Calu3 (cell line): ENCODE data around the gene GADL1. TPM values are rescaled to one million over a fixed set of nuclear protein-coding genes. Genes with fewer than 3 reads are reported as not detected.

Source experiments
- Bru-seq: library from RNA; stranded (reverse); fragments of 400-500 nt; gene quantifications from one replicate; lab custom pipeline; 2021; lab: Mats Ljungman, UMichigan
- BruChase-seq, 2 experiments: library from RNA; stranded (reverse); fragments of 400-500 nt; gene quantifications; one replicate each; lab custom pipeline; 2021; lab: Mats Ljungman, UMichigan
- BruUV-seq: library from RNA; stranded (reverse); fragments of 400-500 nt; replicated peaks from 2 replicates; lab custom pipeline; 2021; lab: Mats Ljungman, UMichigan
- CTCF ChIA-PET: fragments of 300-600 bp; sonication (Branson Sonifier 250); formaldehyde crosslinking; loops from one replicate; lab custom pipeline; 2022; ENCODE audit warnings: antibody characterized with exemption; lab: Charles Lee
- DNase-seq: peaks from one replicate; pipeline ENCODE4 v3.0.0; 2022
- H3K27ac Mint-ChIP-seq: one replicate; pipeline ENCODE4 v1.8.0; 2022; ENCODE audit warnings: mixed read lengths; ENCODE audit not compliant: unreplicated experiment
- H3K27me3 Mint-ChIP-seq: one replicate; pipeline ENCODE4 v1.8.0; 2022; ENCODE audit warnings: mixed read lengths; ENCODE audit not compliant: unreplicated experiment
- H3K36me3 Mint-ChIP-seq: one replicate; pipeline ENCODE4 v1.8.0; 2022; ENCODE audit warnings: mild to moderate bottlenecking, moderate library complexity, mixed read lengths; ENCODE audit not compliant: insufficient read depth, unreplicated experiment
- H3K4me1 Mint-ChIP-seq: one replicate; pipeline ENCODE4 v1.8.0; 2022; ENCODE audit warnings: mild to moderate bottlenecking, low read depth, mixed read lengths; ENCODE audit not compliant: unreplicated experiment
- H3K4me3 Mint-ChIP-seq: one replicate; pipeline ENCODE4 v1.8.0; 2022; ENCODE audit warnings: mild to moderate bottlenecking, low read depth, moderate library complexity, mixed read lengths; ENCODE audit not compliant: unreplicated experiment
- H3K9me3 Mint-ChIP-seq: one replicate; pipeline ENCODE4 v1.8.0; 2022; ENCODE audit warnings: low read depth, mixed read lengths; ENCODE audit not compliant: unreplicated experiment
- intact Hi-C: fragments of 100-400 bp; cut with micrococcal nuclease; formaldehyde crosslinking; loops from one replicate; pipeline ENCODE4 v1.10.0; 2022; ENCODE audit not compliant: unreplicated experiment
- long read RNA-seq: library from polyadenylated mRNA; stranded (forward); transcript quantifications from one replicate; pipeline ENCODE4 v2.0.0, GENCODE V29; 2022
- total RNA-seq: library from RNA; stranded (reverse); gene quantifications from 2 replicates; pipeline ENCODE4 v1.2.3, GENCODE V29; 2022
- TF ChIP-seq, protein P1 (sequence below): fragments of 200-600 bp; IDR thresholded peaks from one replicate; pipeline ENCODE4 v1.8.0; 2022; ENCODE audit warnings: antibody characterized with exemption; ENCODE audit not compliant: unreplicated experiment

Gene GADL1
- total RNA-seq = not detected in 2 replicates
- Bru-seq, nascent RNA = not detected
- BruChase-seq, experiment 1, labeled RNA remaining after a 6-hour chase = percentile 1 among the genes with signal in this experiment
- percentile 0 among the genes with signal in this experiment for BruChase-seq, experiment 2, labeled RNA remaining after a 2-hour chase
- long read RNA-seq = 0 reads

DNA sequence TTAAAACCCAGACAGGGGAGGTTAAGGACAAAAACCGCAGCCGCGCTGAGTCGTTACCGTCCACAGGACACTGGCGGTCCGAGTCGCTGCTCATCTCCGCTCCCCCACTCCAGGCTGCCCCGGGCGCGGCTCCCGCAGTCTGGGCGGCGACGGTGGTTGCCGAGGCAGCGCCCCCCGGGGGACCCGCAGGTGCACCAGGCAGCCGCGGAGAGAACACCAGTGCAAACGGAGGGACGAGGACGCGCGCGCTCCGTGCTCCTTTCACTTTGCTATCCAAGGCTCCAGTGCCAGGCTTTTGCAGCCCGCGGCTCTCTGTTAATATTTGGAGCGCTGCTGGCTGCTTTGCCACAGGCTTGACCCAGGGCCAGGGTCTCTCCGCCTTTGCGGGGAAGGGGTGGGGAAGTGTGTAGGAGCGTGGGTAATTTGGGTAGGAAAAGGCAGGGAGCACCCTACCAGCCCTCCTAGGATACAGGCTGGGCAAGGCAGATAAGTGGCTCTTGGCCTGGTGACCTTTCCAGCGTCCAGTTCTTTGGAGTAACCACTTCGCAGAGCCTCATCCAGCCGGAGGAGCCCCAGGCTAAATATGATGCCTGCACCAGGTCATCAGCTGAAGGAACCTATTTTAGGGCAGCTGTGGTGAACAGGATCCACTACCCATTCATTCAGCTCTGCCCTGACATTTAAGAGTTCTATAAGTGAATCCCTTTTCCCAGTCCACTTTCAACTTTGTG, at the start of gene GADL1:
Gene GADL1 (minus strand): TSS at position 141 of the 731 bp plus-strand sequence. CDS start 47 bp downstream, at position 94.
- Mint-ChIP-seq H3K4me1 (no peaks in the 10 kb centered on the region), H3K4me3 (peak within 1 kb of the TSS; percentile 46), H3K36me3 (no peaks in the 10 kb centered on the region), H3K27me3 (peaks cover 43% of the 10 kb centered on the region), H3K9me3 (no peaks in the 10 kb centered on the region), H3K27ac (no peak within 1 kb of the TSS)
- TF ChIP-seq, protein P1, sequence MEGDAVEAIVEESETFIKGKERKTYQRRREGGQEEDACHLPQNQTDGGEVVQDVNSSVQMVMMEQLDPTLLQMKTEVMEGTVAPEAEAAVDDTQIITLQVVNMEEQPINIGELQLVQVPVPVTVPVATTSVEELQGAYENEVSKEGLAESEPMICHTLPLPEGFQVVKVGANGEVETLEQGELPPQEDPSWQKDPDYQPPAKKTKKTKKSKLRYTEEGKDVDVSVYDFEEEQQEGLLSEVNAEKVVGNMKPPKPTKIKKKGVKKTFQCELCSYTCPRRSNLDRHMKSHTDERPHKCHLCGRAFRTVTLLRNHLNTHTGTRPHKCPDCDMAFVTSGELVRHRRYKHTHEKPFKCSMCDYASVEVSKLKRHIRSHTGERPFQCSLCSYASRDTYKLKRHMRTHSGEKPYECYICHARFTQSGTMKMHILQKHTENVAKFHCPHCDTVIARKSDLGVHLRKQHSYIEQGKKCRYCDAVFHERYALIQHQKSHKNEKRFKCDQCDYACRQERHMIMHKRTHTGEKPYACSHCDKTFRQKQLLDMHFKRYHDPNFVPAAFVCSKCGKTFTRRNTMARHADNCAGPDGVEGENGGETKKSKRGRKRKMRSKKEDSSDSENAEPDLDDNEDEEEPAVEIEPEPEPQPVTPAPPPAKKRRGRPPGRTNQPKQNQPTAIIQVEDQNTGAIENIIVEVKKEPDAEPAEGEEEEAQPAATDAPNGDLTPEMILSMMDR = no peak
- CTCF ChIA-PET = interaction anchor here (0.6 kb wide), 1 partner anchor 52 kb away, joined by 5 read pairs; no protein-coding TSS in a partner anchor
- DNase-seq = peak; percentile 11
- intact Hi-C loops = no loop called here
- no TSS peak for BruUV-seq

GRCh38 chr3:30944124-30944523, 49.7 kb upstream of the GADL1 start:
- H3K27me3 Mint-ChIP-seq = no peaks in the 10 kb centered on the region
- CTCF ChIA-PET = no interaction called here
- H3K27ac Mint-ChIP-seq = no peak overlapping the region
- no TSS peak for BruUV-seq
- TF ChIP-seq, protein P1 = no peak
- no peak for DNase-seq
- H3K4me1 Mint-ChIP-seq = no peaks in the 10 kb centered on the region
- peaks cover 3% of the 10 kb centered on the region for H3K9me3 Mint-ChIP-seq
- no peaks in the 10 kb centered on the region for H3K36me3 Mint-ChIP-seq
- no peak overlapping the region for H3K4me3 Mint-ChIP-seq
- intact Hi-C loops = no loop called here

DNA sequence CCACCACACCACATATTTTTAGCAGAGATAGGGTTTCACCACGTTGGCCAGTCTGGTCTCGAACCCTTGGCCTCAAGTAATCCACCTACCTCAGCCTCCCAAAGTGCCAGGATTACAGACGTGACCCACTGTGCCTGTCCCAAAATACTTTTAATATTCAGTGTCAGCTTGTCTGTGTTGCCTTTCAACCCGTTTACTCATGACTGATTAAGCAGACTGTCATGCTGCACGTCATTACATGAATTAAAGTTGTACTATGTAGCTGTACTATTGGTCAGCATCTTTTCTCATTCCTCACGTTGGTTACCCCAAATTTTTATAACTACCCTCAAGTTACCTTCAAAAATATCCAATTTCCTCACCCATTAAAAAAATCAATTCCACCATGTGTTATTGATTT, 48.7 kb upstream of the GADL1 start:
- Mint-ChIP-seq H3K9me3 (peaks cover 3% of the 10 kb centered on the region), H3K4me3 (no peak overlapping the region), H3K27me3 (peaks cover 2% of the 10 kb centered on the region), H3K4me1 (no peaks in the 10 kb centered on the region), H3K27ac (no peak overlapping the region), H3K36me3 (no peaks in the 10 kb centered on the region)
- CTCF ChIA-PET = no interaction called here
- DNase-seq = no peak
- TF ChIP-seq, protein P1 = no peak
- intact Hi-C loops = no loop called here
- BruUV-seq = no TSS peak

GRCh38 chr3:30941342-30941741, 46.9 kb upstream of the GADL1 start:
- H3K4me1 Mint-ChIP-seq = no peaks in the 10 kb centered on the region
- peaks cover 9% of the 10 kb centered on the region for H3K27me3 Mint-ChIP-seq
- CTCF ChIA-PET = no interaction called here
- TF ChIP-seq, protein P1 = no peak
- H3K27ac Mint-ChIP-seq = no peak overlapping the region
- BruUV-seq = no TSS peak
- DNase-seq = no peak
- intact Hi-C loops = no loop called here
- H3K9me3 Mint-ChIP-seq = peaks cover under 1% of the 10 kb centered on the region
- H3K36me3 Mint-ChIP-seq = no peaks in the 10 kb centered on the region
- H3K4me3 Mint-ChIP-seq = no peak overlapping the region
